Trophoblast cell (in vitro differentiated cells and primary cell): ENCODE measurements around the gene ALK.

ENCODE experiments used
- DNase-seq, 2 donors: peaks; one replicate each; pipeline ENCODE4 v3.0.0-alpha.2; 2016
- H2AFZ ChIP-seq: 2 replicates; pipeline ENCODE4 v1.6.1; 2013; ENCODE audit warnings: low read length, moderate library complexity, mild to moderate bottlenecking; ENCODE audit not compliant: insufficient read depth, poor library complexity
- H2AK5ac ChIP-seq: 2 replicates; pipeline ENCODE4 v1.6.1; 2013; ENCODE audit warnings: mild to moderate bottlenecking, low read length
- H2BK120ac ChIP-seq: 2 replicates; pipeline ENCODE4 v1.6.1; 2013; ENCODE audit warnings: low read length, mild to moderate bottlenecking, moderate library complexity; ENCODE audit not compliant: insufficient read depth, poor library complexity
- H2BK12ac ChIP-seq: 2 replicates; pipeline ENCODE4 v1.6.1; 2013; ENCODE audit warnings: mild to moderate bottlenecking, low read length, moderate library complexity
- H2BK5ac ChIP-seq: 2 replicates; pipeline ENCODE4 v1.6.1; 2013; ENCODE audit warnings: low read length, low read depth, moderate library complexity, mild to moderate bottlenecking; ENCODE audit not compliant: poor library complexity
- H3K14ac ChIP-seq: 2 replicates; pipeline ENCODE4 v1.6.1; 2013; ENCODE audit warnings: mild to moderate bottlenecking, low read length
- H3K18ac ChIP-seq: 2 replicates; pipeline ENCODE4 v1.6.1; 2013; ENCODE audit warnings: mild to moderate bottlenecking, low read length
- H3K23ac ChIP-seq: 2 replicates; pipeline ENCODE4 v1.6.1; 2013; ENCODE audit warnings: low read length
- H3K27ac ChIP-seq: 2 replicates; pipeline ENCODE4 v1.5.1; 2013; ENCODE audit warnings: low read depth, mild to moderate bottlenecking, inconsistent platforms, low read length, moderate library complexity
- H3K27me3 ChIP-seq: 2 replicates; pipeline ENCODE4 v1.6.1; 2013; ENCODE audit warnings: inconsistent platforms, mild to moderate bottlenecking, low read length, moderate library complexity; ENCODE audit not compliant: insufficient read depth
- H3K36me3 ChIP-seq, 2 experiments: 1 replicate in 1 of 2; 2 replicates in 1 of 2; pipeline ENCODE4 v1.6.1; 2013; ENCODE audit warnings: low read length in 2 of 2, mild to moderate bottlenecking in 2 of 2, moderate library complexity in 1 of 2; ENCODE audit not compliant: insufficient read depth in 2 of 2, control insufficient read depth in 1 of 2
- H3K4ac ChIP-seq: 2 replicates; pipeline ENCODE4 v1.6.1; 2013; ENCODE audit warnings: low read depth, mild to moderate bottlenecking, low read length, moderate library complexity
- H3K4me1 ChIP-seq, 2 experiments: 1 replicate in 1 of 2; 2 replicates in 1 of 2; pipeline ENCODE4 v1.6.1; 2013; ENCODE audit warnings: low read length in 2 of 2, mild to moderate bottlenecking in 2 of 2, moderate library complexity in 1 of 2; ENCODE audit not compliant: insufficient read depth in 2 of 2, control insufficient read depth in 1 of 2
- H3K4me2 ChIP-seq: 2 replicates; pipeline ENCODE4 v1.6.1; 2013; ENCODE audit warnings: inconsistent platforms, mild to moderate bottlenecking, low read length, moderate library complexity
- H3K4me3 ChIP-seq: 2 replicates; pipeline ENCODE4 v1.5.1; 2013; ENCODE audit warnings: mild to moderate bottlenecking, low read depth, low read length, inconsistent platforms
- H3K79me1 ChIP-seq: one replicate; pipeline ENCODE4 v1.6.1; 2013; ENCODE audit warnings: low read length
- H3K79me2 ChIP-seq: 2 replicates; pipeline ENCODE4 v1.6.1; 2013; ENCODE audit warnings: low read length, mild to moderate bottlenecking; ENCODE audit not compliant: control insufficient read depth, insufficient read depth, poor library complexity
- H3K9ac ChIP-seq: 2 replicates; pipeline ENCODE4 v1.6.1; 2013; ENCODE audit warnings: mild to moderate bottlenecking, low read length
- H3K9me3 ChIP-seq: 2 replicates; pipeline ENCODE4 v1.6.1; 2013; ENCODE audit warnings: low read depth, mild to moderate bottlenecking, control low read depth, inconsistent platforms, low read length; ENCODE audit not compliant: insufficient read depth
- H4K12ac ChIP-seq: 2 replicates; pipeline ENCODE4 v1.6.1; 2013; ENCODE audit warnings: low read depth, mild to moderate bottlenecking, low read length, moderate library complexity
- H4K8ac ChIP-seq: 2 replicates; pipeline ENCODE4 v1.6.1; 2013; ENCODE audit warnings: low read depth, mild to moderate bottlenecking, low read length, moderate library complexity
- H4K91ac ChIP-seq: one replicate; pipeline ENCODE4 v1.6.1; 2013; ENCODE audit warnings: low read depth, mild to moderate bottlenecking, low read length, moderate library complexity
- WGBS: extraction: QIAGEN DNeasy Blood & Tissue Kit; methylation state at CpG from one replicate; pipeline ENCODE4 v1.1.7; 2013; ENCODE audit warnings: missing lambda C conversion rate; ENCODE audit not compliant: insufficient read length, insufficient coverage; ENCODE audit errors: extremely low coverage; 5-methylcytosine and 5-hydroxymethylcytosine counted together

Gene ALK

GRCh38 chr2:29224693-29225551, 696.5 kb downstream of the ALK start:
- no peak overlapping the region for H2BK5ac ChIP-seq
- no peaks in the 10 kb centered on the region for H3K27me3 ChIP-seq
- no peak overlapping the region for H3K23ac ChIP-seq
- no peak overlapping the region for H3K14ac ChIP-seq
- H2AK5ac ChIP-seq: no peak overlapping the region
- H4K91ac ChIP-seq: no peak overlapping the region
- no peak overlapping the region for H3K4ac ChIP-seq
- H3K4me2 ChIP-seq: no peak overlapping the region
- no peak overlapping the region for H4K8ac ChIP-seq
- no peak for DNase-seq
- peaks cover 3% of the 10 kb centered on the region for H3K9me3 ChIP-seq
- H3K4me3 ChIP-seq: no peak overlapping the region
- H2BK120ac ChIP-seq: no peak overlapping the region
- no peaks in the 10 kb centered on the region for H3K79me2 ChIP-seq
- no peaks in the 10 kb centered on the region for H3K36me3 ChIP-seq
- H2BK12ac ChIP-seq: no peak overlapping the region
- H2AFZ ChIP-seq: no peak overlapping the region
- H3K79me1 ChIP-seq: no peaks in the 10 kb centered on the region
- H4K12ac ChIP-seq: no peak overlapping the region
- H3K27ac ChIP-seq: no peak overlapping the region
- no CpG with 5 or more reads among the region's 17 CpGs for WGBS
- peaks cover 0 to 4% of the 10 kb centered on the region in 2 experiments for H3K4me1 ChIP-seq
- H3K18ac ChIP-seq: no peak overlapping the region
- no peak overlapping the region for H3K9ac ChIP-seq

- no peak overlapping the region for H2BK12ac ChIP-seq
- no peak overlapping the region for H3K23ac ChIP-seq
- H3K4me2 ChIP-seq: no peak overlapping the region
- no peak overlapping the region for H2AFZ ChIP-seq
- H3K79me1 ChIP-seq: no peaks in the 10 kb centered on the region
- H2AK5ac ChIP-seq: no peak overlapping the region
- H2BK120ac ChIP-seq: no peak overlapping the region
- no peak overlapping the region for H4K91ac ChIP-seq
- no peak overlapping the region for H2BK5ac ChIP-seq
- no peak overlapping the region for H4K12ac ChIP-seq
- H3K9ac ChIP-seq: no peak overlapping the region
- no peaks in the 10 kb centered on the region for H3K27me3 ChIP-seq
- peak in 1 of 2 donors; percentile 33 for DNase-seq
- no peak overlapping the region for H3K4me3 ChIP-seq
- H3K4ac ChIP-seq: no peak overlapping the region
- no peaks in the 10 kb centered on the region for H3K79me2 ChIP-seq
- peaks cover 0 to 4% of the 10 kb centered on the region in 2 experiments for H3K4me1 ChIP-seq
- no peaks in the 10 kb centered on the region for H3K36me3 ChIP-seq
- H3K18ac ChIP-seq: no peak overlapping the region
- peaks cover 3% of the 10 kb centered on the region for H3K9me3 ChIP-seq
- no CpG with 5 or more reads among the region's 7 CpGs for WGBS
- H3K14ac ChIP-seq: no peak overlapping the region
- no peak overlapping the region for H4K8ac ChIP-seq
- no peak overlapping the region for H3K27ac ChIP-seq
Observed at GRCh38 chr2:29223851-29224692, 697.3 kb downstream of the ALK start.

- H3K23ac ChIP-seq: no peak overlapping the region
- no CpG with 5 or more reads among the region's 11 CpGs for WGBS
- no peak overlapping the region for H3K9ac ChIP-seq
- peaks cover 0 to 4% of the 10 kb centered on the region in 2 experiments for H3K4me1 ChIP-seq
- H4K8ac ChIP-seq: no peak overlapping the region
- H3K79me2 ChIP-seq: no peaks in the 10 kb centered on the region
- peaks cover 3% of the 10 kb centered on the region for H3K9me3 ChIP-seq
- no peaks in the 10 kb centered on the region for H3K79me1 ChIP-seq
- no peak overlapping the region for H2BK12ac ChIP-seq
- H3K4ac ChIP-seq: no peak overlapping the region
- H3K27ac ChIP-seq: no peak overlapping the region
- H2AFZ ChIP-seq: no peak overlapping the region
- H2AK5ac ChIP-seq: no peak overlapping the region
- H3K14ac ChIP-seq: no peak overlapping the region
- no peak for DNase-seq
- H3K18ac ChIP-seq: no peak overlapping the region
- H4K12ac ChIP-seq: no peak overlapping the region
- no peak overlapping the region for H3K4me2 ChIP-seq
- no peak overlapping the region for H2BK120ac ChIP-seq
- no peak overlapping the region for H3K4me3 ChIP-seq
- no peak overlapping the region for H2BK5ac ChIP-seq
- H3K27me3 ChIP-seq: no peaks in the 10 kb centered on the region
- H4K91ac ChIP-seq: no peak overlapping the region
- H3K36me3 ChIP-seq: no peaks in the 10 kb centered on the region
Observed at GRCh38 chr2:29223257-29223656, 698.1 kb downstream of the ALK start.

GRCh38 chr2:29222381-29223179, 698.8 kb downstream of the ALK start:
- H3K9me3 ChIP-seq: peaks cover 3% of the 10 kb centered on the region
- H2AK5ac ChIP-seq: no peak overlapping the region
- H2BK5ac ChIP-seq: no peak overlapping the region
- no peak overlapping the region for H4K91ac ChIP-seq
- H3K9ac ChIP-seq: no peak overlapping the region
- no peaks in the 10 kb centered on the region for H3K27me3 ChIP-seq
- H3K14ac ChIP-seq: no peak overlapping the region
- peaks cover 0 to 1% of the 10 kb centered on the region in 2 experiments for H3K4me1 ChIP-seq
- H3K79me1 ChIP-seq: no peaks in the 10 kb centered on the region
- H2BK12ac ChIP-seq: no peak overlapping the region
- no peak overlapping the region for H3K23ac ChIP-seq
- H3K27ac ChIP-seq: no peak overlapping the region
- no peak overlapping the region for H4K12ac ChIP-seq
- H3K18ac ChIP-seq: no peak overlapping the region
- no peaks in the 10 kb centered on the region for H3K79me2 ChIP-seq
- no peak for DNase-seq
- no CpG with 5 or more reads among the region's 11 CpGs for WGBS
- H2BK120ac ChIP-seq: no peak overlapping the region
- H4K8ac ChIP-seq: no peak overlapping the region
- no peak overlapping the region for H2AFZ ChIP-seq
- no peaks in the 10 kb centered on the region for H3K36me3 ChIP-seq
- no peak overlapping the region for H3K4me3 ChIP-seq
- no peak overlapping the region for H3K4ac ChIP-seq
- H3K4me2 ChIP-seq: no peak overlapping the region
